Measurements from ENCODE around the gene SPRR2E.
"Not testable (repeated sequence)": the region's sequence is repeated elsewhere in the genome, so short reads cannot be mapped to it uniquely, and the experiment has no call there.

Gene SPRR2E

GRCh38 chr1:153094426-153094825 lies at the start of gene SPRR2E:
SPRR2E (minus strand) TSS chr1:153094526; CDS start chr1:153093751, 775 bp downstream.
- ChIA-PET CTCF (no interaction called here), POLR2A (no interaction called here)
- TF ChIP-seq FOXK2 (IDR thresholded peaks at IDR 0.05) (no peak), TARDBP (IDR thresholded peaks at IDR 0.05) (no peak)
- DNase-seq (ENCODE audit: extremely low spot score): no peak

GRCh38 chr1:153141377-153141776 lies 47.1 kb upstream of the SPRR2E start:
- TF ChIP-seq HDGF (IDR thresholded peaks at IDR 0.05; ENCODE audit: borderline replicate concordance) (no peak), SUZ12 (IDR thresholded peaks at IDR 0.05) (no peak), PKNOX1 (IDR thresholded peaks at IDR 0.05) (no peak), SP1 (IDR thresholded peaks at IDR 0.05) (no peak), ARNT (IDR thresholded peaks at IDR 0.05) (no peak), FOXA1 (IDR thresholded peaks at IDR 0.05) (no peak), LEF1 (IDR thresholded peaks at IDR 0.05; ENCODE audit: borderline replicate concordance) (no peak)
- no peak for DNase-seq (ENCODE audit: extremely low spot score)
- POLR2A ChIA-PET: no interaction called here
- CTCF ChIA-PET: no interaction called here

- TF ChIP-seq FOXK2 (IDR thresholded peaks at IDR 0.05): no peak
- no peak for TF ChIP-seq CTBP1 (IDR thresholded peaks at IDR 0.05; ENCODE audit: borderline replicate concordance)
- no peak for TF ChIP-seq SP1 (IDR thresholded peaks at IDR 0.05)
- no peak for TF ChIP-seq ELF4 (IDR thresholded peaks at IDR 0.05)
- TF ChIP-seq SUZ12 (IDR thresholded peaks at IDR 0.05): no peak
- TF ChIP-seq FOXM1 (IDR thresholded peaks at IDR 0.05; ENCODE audit: borderline replicate concordance): no peak
- TF ChIP-seq PKNOX1 (IDR thresholded peaks at IDR 0.05): no peak
- no peak for TF ChIP-seq FOXA1 (IDR thresholded peaks at IDR 0.05)
- TF ChIP-seq TARDBP (IDR thresholded peaks at IDR 0.05): no peak
- no peak for TF ChIP-seq LEF1 (IDR thresholded peaks at IDR 0.05; ENCODE audit: borderline replicate concordance)
- no peak for TF ChIP-seq ARNT (IDR thresholded peaks at IDR 0.05)
- no peak for TF ChIP-seq NFRKB (IDR thresholded peaks at IDR 0.05)
- no peak for TF ChIP-seq BHLHE40 (IDR thresholded peaks at IDR 0.05; ENCODE audit: borderline replicate concordance)
- TF ChIP-seq L3MBTL2 (conservative IDR thresholded peaks at IDR 0.05): no peak
- no peak for TF ChIP-seq HDGF (IDR thresholded peaks at IDR 0.05; ENCODE audit: borderline replicate concordance)
- TF ChIP-seq ZNF384 (IDR thresholded peaks at IDR 0.05): no peak
- ChIA-PET POLR2A (no interaction called here), CTCF (no interaction called here)
- no peak for DNase-seq (ENCODE audit: extremely low spot score)
Measured at GRCh38 chr1:153140484-153140883, 46.2 kb upstream of the SPRR2E start.

GRCh38 chr1:153133743-153134142 lies 39.4 kb upstream of the SPRR2E start:
- TF ChIP-seq CTBP1 (IDR thresholded peaks at IDR 0.05; ENCODE audit: borderline replicate concordance) (no peak), FOXA1 (IDR thresholded peaks at IDR 0.05) (no peak), PKNOX1 (IDR thresholded peaks at IDR 0.05) (no peak), ELF4 (IDR thresholded peaks at IDR 0.05) (no peak), FOXK2 (IDR thresholded peaks at IDR 0.05) (no peak), HDGF (IDR thresholded peaks at IDR 0.05; ENCODE audit: borderline replicate concordance) (no peak), BHLHE40 (IDR thresholded peaks at IDR 0.05; ENCODE audit: borderline replicate concordance) (no peak), L3MBTL2 (conservative IDR thresholded peaks at IDR 0.05) (no peak), FOXM1 (IDR thresholded peaks at IDR 0.05; ENCODE audit: borderline replicate concordance) (no peak), SUZ12 (IDR thresholded peaks at IDR 0.05) (no peak), SP1 (IDR thresholded peaks at IDR 0.05) (no peak), ZNF384 (IDR thresholded peaks at IDR 0.05) (no peak), LEF1 (IDR thresholded peaks at IDR 0.05; ENCODE audit: borderline replicate concordance) (no peak), ARNT (IDR thresholded peaks at IDR 0.05) (no peak), TARDBP (IDR thresholded peaks at IDR 0.05) (no peak), NFRKB (IDR thresholded peaks at IDR 0.05) (no peak)
- POLR2A ChIA-PET: no interaction called here
- DNase-seq (ENCODE audit: extremely low spot score): no peak
- CTCF ChIA-PET: interaction anchor here (0.6 kb wide), 1 partner anchor 10 kb away, joined by 3 read pairs; no protein-coding TSS in a partner anchor

- no peak for DNase-seq (ENCODE audit: extremely low spot score)
- POLR2A ChIA-PET: no interaction called here
- CTCF ChIA-PET: interaction anchor here (0.6 kb wide), 1 partner anchor 11 kb away, joined by 3 read pairs; no protein-coding TSS in a partner anchor
- TF ChIP-seq ARNT (IDR thresholded peaks at IDR 0.05): no peak
- no peak for TF ChIP-seq LEF1 (IDR thresholded peaks at IDR 0.05; ENCODE audit: borderline replicate concordance)
- TF ChIP-seq BHLHE40 (IDR thresholded peaks at IDR 0.05; ENCODE audit: borderline replicate concordance): no peak
- no peak for TF ChIP-seq CTBP1 (IDR thresholded peaks at IDR 0.05; ENCODE audit: borderline replicate concordance)
- no peak for TF ChIP-seq L3MBTL2 (conservative IDR thresholded peaks at IDR 0.05)
- TF ChIP-seq SUZ12 (IDR thresholded peaks at IDR 0.05): no peak
- no peak for TF ChIP-seq FOXM1 (IDR thresholded peaks at IDR 0.05; ENCODE audit: borderline replicate concordance)
- TF ChIP-seq HDGF (IDR thresholded peaks at IDR 0.05; ENCODE audit: borderline replicate concordance): no peak
- TF ChIP-seq NFRKB (IDR thresholded peaks at IDR 0.05): no peak
- TF ChIP-seq FOXK2 (IDR thresholded peaks at IDR 0.05): no peak
- no peak for TF ChIP-seq PKNOX1 (IDR thresholded peaks at IDR 0.05)
- TF ChIP-seq ELF4 (IDR thresholded peaks at IDR 0.05): no peak
- TF ChIP-seq TARDBP (IDR thresholded peaks at IDR 0.05): no peak
- TF ChIP-seq SP1 (IDR thresholded peaks at IDR 0.05): no peak
- no peak for TF ChIP-seq FOXA1 (IDR thresholded peaks at IDR 0.05)
- TF ChIP-seq ZNF384 (IDR thresholded peaks at IDR 0.05): no peak
Measured at GRCh38 chr1:153133267-153133666, 38.9 kb upstream of the SPRR2E start.

- CTCF ChIA-PET; DNase-seq (ENCODE audit: extremely low spot score); POLR2A ChIA-PET: not testable (repeated sequence)
Measured at GRCh38 chr1:153128688-153129087, 34.4 kb upstream of the SPRR2E start.
